ENCODE results near the gene STAP2.

GRCh38 chr19:4378886-4379285 lies 40.3 kb upstream of the STAP2 start:
- TF ChIP-seq, protein P1, sequence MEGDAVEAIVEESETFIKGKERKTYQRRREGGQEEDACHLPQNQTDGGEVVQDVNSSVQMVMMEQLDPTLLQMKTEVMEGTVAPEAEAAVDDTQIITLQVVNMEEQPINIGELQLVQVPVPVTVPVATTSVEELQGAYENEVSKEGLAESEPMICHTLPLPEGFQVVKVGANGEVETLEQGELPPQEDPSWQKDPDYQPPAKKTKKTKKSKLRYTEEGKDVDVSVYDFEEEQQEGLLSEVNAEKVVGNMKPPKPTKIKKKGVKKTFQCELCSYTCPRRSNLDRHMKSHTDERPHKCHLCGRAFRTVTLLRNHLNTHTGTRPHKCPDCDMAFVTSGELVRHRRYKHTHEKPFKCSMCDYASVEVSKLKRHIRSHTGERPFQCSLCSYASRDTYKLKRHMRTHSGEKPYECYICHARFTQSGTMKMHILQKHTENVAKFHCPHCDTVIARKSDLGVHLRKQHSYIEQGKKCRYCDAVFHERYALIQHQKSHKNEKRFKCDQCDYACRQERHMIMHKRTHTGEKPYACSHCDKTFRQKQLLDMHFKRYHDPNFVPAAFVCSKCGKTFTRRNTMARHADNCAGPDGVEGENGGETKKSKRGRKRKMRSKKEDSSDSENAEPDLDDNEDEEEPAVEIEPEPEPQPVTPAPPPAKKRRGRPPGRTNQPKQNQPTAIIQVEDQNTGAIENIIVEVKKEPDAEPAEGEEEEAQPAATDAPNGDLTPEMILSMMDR (IDR thresholded peaks at IDR 0.05; ENCODE audit: low read length), result no peak
- TF ChIP-seq EZH2 (IDR thresholded peaks at IDR 0.05; ENCODE audit: borderline replicate concordance, low read length), result no peak
